Skeletal muscle tissue (tissue), 4 donors: ENCODE data around the gene DLGAP1. TPM values are rescaled to one million over a fixed set of nuclear protein-coding genes. Genes with fewer than 3 reads are reported as not detected.

Source experiments
- H3K27ac ChIP-seq: one replicate; pipeline ENCODE4 v1.7.0; 2013; ENCODE audit warnings: mild to moderate bottlenecking, low read depth, low read length, inconsistent platforms
- H3K27me3 ChIP-seq, 3 donors: one replicate each; pipeline ENCODE4 v1.7.0; 2013; ENCODE audit warnings: low read length in 3 of 3; ENCODE audit not compliant: control insufficient read depth in 3 of 3, insufficient read depth in 3 of 3
- H3K36me3 ChIP-seq, 3 donors: one replicate each; pipeline ENCODE4 v1.7.0; 2013; ENCODE audit warnings: low read length in 3 of 3; ENCODE audit not compliant: control insufficient read depth in 3 of 3, insufficient read depth in 3 of 3
- H3K4me1 ChIP-seq, 3 donors: one replicate each; pipeline ENCODE4 v1.7.0; 2013; ENCODE audit warnings: low read length in 3 of 3, mild to moderate bottlenecking in 3 of 3; ENCODE audit not compliant: control insufficient read depth in 3 of 3, insufficient read depth in 3 of 3
- H3K4me3 ChIP-seq, 3 donors: one replicate each; pipeline ENCODE4 v1.7.0; 2013; ENCODE audit warnings: low read length in 3 of 3
- H3K9ac ChIP-seq, 3 donors: one replicate each; pipeline ENCODE4 v1.7.0; 2013; ENCODE audit warnings: low read length in 3 of 3, mild to moderate bottlenecking in 3 of 3, moderate library complexity in 2 of 3, low read depth in 1 of 3
- H3K9me3 ChIP-seq, 3 donors: one replicate each; pipeline ENCODE4 v1.7.0; 2013; ENCODE audit warnings: low read length in 3 of 3; ENCODE audit not compliant: control insufficient read depth in 3 of 3
- total RNA-seq: library from RNA; depleted of rRNA; stranded (reverse); fragments of >200 nt; gene quantifications from one replicate; pipeline ENCODE4 v1.2.3, GENCODE V29; 2014
- donor health status: Osteomylitis.

Gene DLGAP1
- total RNA-seq, 1 donor from 2014 or later: 0.52 TPM

- no peaks in the 10 kb centered on the region for H3K36me3 ChIP-seq
- no peak overlapping the region for H3K4me3 ChIP-seq
- H3K9me3 ChIP-seq: no peaks in the 10 kb centered on the region
- no peaks in the 10 kb centered on the region for H3K27me3 ChIP-seq
- no peaks in the 10 kb centered on the region for H3K4me1 ChIP-seq
- no peak overlapping the region for H3K27ac ChIP-seq
- no peak overlapping the region for H3K9ac ChIP-seq
Measured at GRCh38 chr18:3796434-3796833, 658.7 kb downstream of the DLGAP1 start.

DNA sequence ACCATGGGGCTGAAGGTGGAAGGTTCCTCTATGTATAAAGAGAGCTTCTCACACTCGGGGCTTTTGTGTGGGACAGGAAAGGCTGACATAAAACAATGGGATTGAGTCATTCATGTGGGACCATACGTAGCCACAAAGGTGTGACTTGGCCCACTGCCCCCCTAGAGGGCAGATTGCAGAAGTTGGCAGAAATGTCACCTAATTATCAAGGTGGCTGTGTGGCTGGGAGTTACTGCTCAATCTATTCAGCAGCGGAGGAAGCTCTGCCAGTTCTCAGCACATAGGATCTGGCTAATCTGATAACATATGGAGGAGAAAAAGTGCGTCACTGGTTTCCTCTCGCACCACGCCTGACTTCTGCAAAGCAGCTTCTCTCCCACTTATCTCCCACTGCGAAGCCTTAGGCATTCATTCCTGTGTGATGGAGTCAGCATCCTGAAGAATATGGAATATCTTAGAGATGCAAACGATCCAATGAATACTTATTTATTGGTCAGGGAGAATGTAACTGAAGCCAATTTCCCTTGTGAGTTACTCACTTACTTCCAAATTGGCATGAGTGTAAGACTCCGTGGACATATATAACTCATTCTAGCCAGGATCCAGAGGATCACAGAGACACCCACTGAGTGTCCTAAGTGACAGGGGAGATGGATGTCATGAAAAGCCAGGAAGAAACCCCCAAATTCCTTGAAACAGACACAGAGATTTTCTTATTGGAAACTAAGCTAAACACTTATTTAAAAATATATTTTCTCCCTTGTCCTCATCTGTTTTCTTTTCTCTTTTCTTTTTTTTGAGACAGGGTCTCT is 660.4 kb downstream of the DLGAP1 start:
- Histone ChIP-seq H3K9ac (no peak overlapping the region), H3K27ac (no peak overlapping the region)

DNA sequence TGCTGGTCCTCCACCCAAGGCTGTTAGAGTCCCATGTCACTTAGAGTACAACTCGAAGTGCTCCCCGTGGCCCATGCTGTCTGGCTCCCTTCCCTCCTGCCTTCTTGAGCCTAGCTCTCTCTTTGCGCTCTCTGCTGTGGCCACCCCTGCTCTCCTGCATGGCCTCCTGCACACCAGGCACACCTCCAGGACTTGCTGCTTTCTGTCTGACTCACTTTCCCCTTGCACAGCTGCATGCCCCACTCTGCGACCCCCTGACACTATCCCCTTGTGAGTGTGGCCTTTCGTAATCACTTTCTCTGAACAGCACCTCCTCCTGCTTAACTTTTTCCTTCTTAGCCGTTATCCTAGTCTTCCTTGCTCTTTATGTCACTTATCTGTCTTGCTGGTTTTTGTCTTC is 661.6 kb downstream of the DLGAP1 start:
- H3K9ac ChIP-seq: no peak overlapping the region
- no peak overlapping the region for H3K27ac ChIP-seq
- no peaks in the 10 kb centered on the region for H3K4me1 ChIP-seq
- H3K9me3 ChIP-seq: no peaks in the 10 kb centered on the region
- H3K27me3 ChIP-seq: no peaks in the 10 kb centered on the region
- no peaks in the 10 kb centered on the region for H3K36me3 ChIP-seq
- H3K4me3 ChIP-seq: no peak overlapping the region

More for the DNA sequence above, 660.4 kb downstream of the DLGAP1 start:
- no peak overlapping the region for H3K4me3 ChIP-seq
- no peaks in the 10 kb centered on the region for H3K4me1 ChIP-seq
- no peaks in the 10 kb centered on the region for H3K9me3 ChIP-seq
- H3K27me3 ChIP-seq: no peaks in the 10 kb centered on the region
- H3K36me3 ChIP-seq: no peaks in the 10 kb centered on the region

- no peak overlapping the region for H3K9ac ChIP-seq
- H3K36me3 ChIP-seq: no peaks in the 10 kb centered on the region
- H3K27me3 ChIP-seq: no peaks in the 10 kb centered on the region
- H3K4me1 ChIP-seq: no peaks in the 10 kb centered on the region
- no peak overlapping the region for H3K27ac ChIP-seq
- H3K9me3 ChIP-seq: no peaks in the 10 kb centered on the region
- H3K4me3 ChIP-seq: no peak overlapping the region
Measured at GRCh38 chr18:3793111-3793510, 662.0 kb downstream of the DLGAP1 start.

DNA sequence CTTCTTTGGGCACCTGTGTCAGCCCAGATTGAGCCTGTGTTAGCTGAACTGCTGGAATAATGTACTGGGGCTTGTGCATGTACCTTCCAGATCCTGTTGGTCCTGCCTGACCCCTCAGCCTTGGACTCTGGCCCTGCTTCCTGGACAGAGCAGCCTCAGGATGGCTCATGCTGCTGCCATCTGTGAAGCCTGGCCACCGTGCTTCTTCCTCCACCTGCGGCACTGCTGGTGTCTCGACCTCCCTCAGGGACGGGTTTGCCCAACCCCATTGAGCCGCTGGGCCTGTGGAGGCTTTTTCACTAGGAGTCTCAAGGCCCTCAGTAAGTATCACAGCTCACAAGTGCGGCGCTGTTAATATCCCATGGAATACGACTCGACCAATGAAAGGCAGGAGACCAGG is 662.4 kb downstream of the DLGAP1 start:
- Histone ChIP-seq H3K27me3 (no peaks in the 10 kb centered on the region), H3K9ac (no peak overlapping the region), H3K27ac (no peak overlapping the region), H3K4me3 (no peak overlapping the region), H3K9me3 (no peaks in the 10 kb centered on the region), H3K36me3 (no peaks in the 10 kb centered on the region), H3K4me1 (no peaks in the 10 kb centered on the region)

- Histone ChIP-seq H3K9ac (no peak overlapping the region), H3K9me3 (no peaks in the 10 kb centered on the region), H3K27me3 (no peaks in the 10 kb centered on the region), H3K4me1 (no peaks in the 10 kb centered on the region), H3K4me3 (no peak overlapping the region), H3K36me3 (no peaks in the 10 kb centered on the region), H3K27ac (no peak overlapping the region)
Measured at GRCh38 chr18:3791238-3791637, 663.9 kb downstream of the DLGAP1 start.

DNA sequence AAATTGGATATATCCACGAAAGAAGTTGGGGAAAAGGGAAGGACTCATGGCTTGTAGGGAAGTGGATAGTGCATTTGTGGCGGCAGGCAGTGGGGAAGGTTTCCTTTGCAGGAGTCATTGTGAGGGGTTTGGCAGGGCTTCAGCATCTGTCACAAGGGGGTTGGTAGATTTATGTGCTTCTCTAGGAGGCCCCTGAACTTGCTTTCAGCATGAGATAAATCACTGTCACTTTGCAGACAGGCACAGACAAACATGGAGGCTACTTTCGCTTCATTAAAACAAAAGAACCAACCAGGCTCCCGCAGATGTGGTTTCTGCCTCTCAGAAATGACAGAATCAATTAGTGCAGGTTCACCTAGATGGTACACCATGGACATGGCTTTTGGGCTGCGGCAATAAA is 664.4 kb downstream of the DLGAP1 start:
- no peak overlapping the region for H3K27ac ChIP-seq
- no peaks in the 10 kb centered on the region for H3K27me3 ChIP-seq
- H3K36me3 ChIP-seq: no peaks in the 10 kb centered on the region
- H3K4me3 ChIP-seq: no peak overlapping the region
- no peaks in the 10 kb centered on the region for H3K9me3 ChIP-seq
- H3K4me1 ChIP-seq: no peaks in the 10 kb centered on the region
- H3K9ac ChIP-seq: no peak overlapping the region

GRCh38 chr18:3789525-3789924 is 665.6 kb downstream of the DLGAP1 start:
- Histone ChIP-seq H3K27me3 (no peaks in the 10 kb centered on the region), H3K9ac (no peak overlapping the region)

DNA sequence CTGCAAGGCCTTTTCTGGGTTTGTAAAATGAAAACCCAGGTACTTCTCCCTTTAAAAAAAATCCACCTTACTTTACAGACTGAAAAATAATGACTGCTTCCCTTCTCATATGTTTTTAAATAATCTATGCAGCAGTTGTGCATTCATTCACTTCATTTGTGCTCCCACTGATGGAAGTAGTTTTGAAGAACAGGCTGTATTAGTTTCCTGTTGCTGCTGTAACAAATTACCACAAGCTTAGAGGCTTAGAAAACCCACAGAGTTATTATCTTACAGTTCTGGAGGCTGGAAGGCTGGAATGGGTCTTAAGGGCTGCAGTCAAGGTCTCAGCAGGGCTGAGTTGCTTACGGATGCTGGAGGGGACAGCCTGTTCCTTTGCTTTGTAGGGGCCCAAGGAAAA is 670.2 kb downstream of the DLGAP1 start:
- Histone ChIP-seq H3K4me3 (no peak overlapping the region), H3K36me3 (no peaks in the 10 kb centered on the region), H3K9me3 (no peaks in the 10 kb centered on the region), H3K27ac (no peak overlapping the region), H3K4me1 (no peaks in the 10 kb centered on the region), H3K9ac (no peak overlapping the region), H3K27me3 (no peaks in the 10 kb centered on the region)

More at GRCh38 chr18:3789525-3789924, 665.6 kb downstream of the DLGAP1 start:
- H3K27ac ChIP-seq: no peak overlapping the region
- no peak overlapping the region for H3K4me3 ChIP-seq
- no peaks in the 10 kb centered on the region for H3K36me3 ChIP-seq
- no peaks in the 10 kb centered on the region for H3K4me1 ChIP-seq
- H3K9me3 ChIP-seq: no peaks in the 10 kb centered on the region

DNA sequence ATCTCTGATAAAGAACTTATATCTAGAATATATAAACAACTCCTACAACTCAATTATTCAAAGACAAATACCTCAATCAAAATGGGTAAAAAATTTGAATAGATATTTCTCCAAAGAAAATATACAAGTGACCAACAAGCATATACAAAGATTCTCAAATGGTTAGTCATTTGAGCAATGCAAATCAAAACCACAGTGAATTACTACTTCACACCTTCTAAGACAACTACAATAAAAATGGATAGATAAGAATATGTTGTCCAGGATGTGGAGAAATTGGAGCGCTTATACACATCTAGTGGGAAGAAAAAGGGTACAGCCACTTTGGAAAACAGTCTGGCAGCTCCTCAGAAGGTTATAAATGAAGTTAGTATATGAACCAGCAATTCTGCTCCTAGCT is 672.2 kb downstream of the DLGAP1 start:
- H3K4me1 ChIP-seq: no peaks in the 10 kb centered on the region
- H3K27me3 ChIP-seq: no peaks in the 10 kb centered on the region
- no peaks in the 10 kb centered on the region for H3K9me3 ChIP-seq
- no peak overlapping the region for H3K9ac ChIP-seq
- no peaks in the 10 kb centered on the region for H3K36me3 ChIP-seq
- H3K4me3 ChIP-seq: no peak overlapping the region
- no peak overlapping the region for H3K27ac ChIP-seq
